K562 (cell line): ENCODE measurements around the gene CAV1. TPM values are rescaled to one million over a fixed set of nuclear protein-coding genes. Genes with fewer than 3 reads are reported as not detected.

ENCODE experiments used
- ATAC-seq: fragments of 200-7000 bp; cut with Tn5 transposase; 3 replicates; pipeline ENCODE4 v1.9.1; 2020; ENCODE audit warnings: moderate library complexity
- BruUV-seq: library from RNA; stranded (reverse); fragments of 400-500 nt; replicated peaks from 2 replicates; lab custom pipeline; 2021; lab: Mats Ljungman, UMichigan
- CTCF ChIA-PET: fragments of 300-600 bp; formaldehyde crosslinking; extraction: SDS; loops from one replicate; lab custom pipeline; 2021; ENCODE audit warnings: low intra/inter-chr PET ratio; lab: Yijun Ruan, JAX
- POLR2A ChIA-PET: fragments of 300-600, 350-650 bp; sonication (Branson Sonifier 250); formaldehyde crosslinking; extraction: SDS; loops from one replicate; lab custom pipeline; 2021; ENCODE audit warnings: antibody characterized with exemption, inconsistent platforms; lab: Yijun Ruan, JAX
- DNase-seq, 4 experiments: peaks; one replicate each; pipeline versions ENCODE4 v3.0.0 to v3.0.0-alpha.2; 2011 to 2018; ENCODE audit warnings: low spot score in 3 of 4, mixed read lengths in 3 of 4; ENCODE audit errors: extremely low read depth in 1 of 4
- FAIRE-seq: peaks from 2 replicates; lab custom pipeline; 2011; peaks lifted over from hg19 to GRCh38; lab: Jason Lieb, UNC
- H2AFZ ChIP-seq: 2 replicates; pipeline ENCODE4 v1.6.0; 2011; ENCODE audit warnings: low read depth, low read length, control low read depth, inconsistent platforms
- H3K27ac ChIP-seq: fragments of 200-600 bp; 3 replicates; pipeline ENCODE4 v1.8.0; 2011; ENCODE audit warnings: low read depth, mild to moderate bottlenecking, control low read depth, inconsistent platforms, low read length, moderate library complexity, mixed read lengths; ENCODE audit errors: extremely low read depth
- H3K27me3 ChIP-seq, 2 experiments: fragments of 300-600 bp in 1 of 2; 2 replicates in 1 of 2; 3 replicates in 1 of 2; pipeline versions ENCODE4 v1.6.0 to v1.8.0; 2011; ENCODE audit warnings: inconsistent platforms in 2 of 2, low read length in 2 of 2, mild to moderate bottlenecking in 1 of 2, mixed read lengths in 1 of 2, moderate library complexity in 1 of 2; ENCODE audit not compliant: control insufficient read depth in 2 of 2, insufficient read depth in 2 of 2
- H3K36me3 ChIP-seq: fragments of 300-600 bp; 3 replicates; pipeline ENCODE4 v1.8.0; 2011; ENCODE audit warnings: mild to moderate bottlenecking, low read length, inconsistent platforms; ENCODE audit not compliant: control insufficient read depth, insufficient read depth
- H3K4me1 ChIP-seq, 2 experiments: fragments of 200-600 bp in 1 of 2; replicated peaks in 1 of 2; 2 replicates in 1 of 2; 3 replicates in 1 of 2; pipeline versions ENCODE4 v1.5.1 to v1.8.0; 2011; ENCODE audit warnings: inconsistent platforms in 2 of 2, low read length in 2 of 2, mild to moderate bottlenecking in 1 of 2, mixed read lengths in 1 of 2, moderate library complexity in 1 of 2; ENCODE audit not compliant: control insufficient read depth in 2 of 2, insufficient read depth in 2 of 2
- H3K4me2 ChIP-seq: 2 replicates; pipeline ENCODE4 v1.6.1; 2011; ENCODE audit warnings: low read length, control low read depth, inconsistent platforms, mixed read lengths; ENCODE audit not compliant: insufficient read depth
- H3K4me3 ChIP-seq: fragments of 200-600 bp; sonication (generic), shearing (Covaris generic); 2 replicates; pipeline ENCODE4 v1.5.1; 2016; ENCODE audit warnings: control low read depth, inconsistent platforms
- H3K79me2 ChIP-seq: fragments of 200-600 bp; 3 replicates; pipeline ENCODE4 v1.8.0; 2011; ENCODE audit warnings: low read length, inconsistent platforms; ENCODE audit not compliant: control insufficient read depth, insufficient read depth
- H3K9ac ChIP-seq, 2 experiments: 2 replicates each; pipeline versions ENCODE4 v1.6.0 to v1.6.1; 2011; ENCODE audit warnings: low read depth in 2 of 2, low read length in 2 of 2, control low read depth in 1 of 2, inconsistent platforms in 1 of 2, mild to moderate bottlenecking in 1 of 2, mixed read lengths in 1 of 2; ENCODE audit not compliant: insufficient read depth in 1 of 2
- H3K9me1 ChIP-seq: one replicate; pipeline ENCODE4 v1.6.0; 2011; ENCODE audit warnings: inconsistent platforms, mild to moderate bottlenecking, low read length, moderate library complexity; ENCODE audit not compliant: control insufficient read depth, insufficient read depth
- H3K9me3 ChIP-seq: replicated peaks from 2 replicates; pipeline ENCODE4 v1.5.1; 2011; ENCODE audit warnings: low read depth, low read length, inconsistent platforms; ENCODE audit not compliant: control insufficient read depth, insufficient read depth
- H4K20me1 ChIP-seq: replicated peaks from 2 replicates; pipeline ENCODE4 v1.6.1; 2011; ENCODE audit warnings: low read length, inconsistent platforms, mixed read lengths; ENCODE audit not compliant: control insufficient read depth, insufficient read depth
- ATF3 ChIP-seq, 2 experiments: fragments of 450-650 bp in 1 of 2; sonication (generic) in 1 of 2; formaldehyde crosslinking in 1 of 2; IDR thresholded peaks in 1 of 2; conservative IDR thresholded peaks in 1 of 2; 2 replicates each; pipeline versions ENCODE4 v1.6.1 to v1.8.1; 2016 to 2023; ENCODE audit warnings: mild to moderate bottlenecking in 2 of 2, moderate library complexity in 2 of 2, inconsistent platforms in 1 of 2, missing genetic modification reagents in 1 of 2
- CXXC5 ChIP-seq: fragments of 250-450 bp; sonication (Bioruptor Pico); IDR thresholded peaks from 2 replicates; pipeline ENCODE4 v1.8.0; 2022; ENCODE audit warnings: inconsistent platforms, mild to moderate bottlenecking, moderate library complexity
- FOXP1 ChIP-seq: sonication (generic); formaldehyde crosslinking; IDR thresholded peaks from 2 replicates; pipeline ENCODE4 v1.8.0; 2022; ENCODE audit warnings: mild to moderate bottlenecking, missing genetic modification reagents
- MYNN ChIP-seq, 2 experiments: sonication (generic); formaldehyde crosslinking in 1 of 2; IDR thresholded peaks; 2 replicates each; pipeline versions ENCODE4 v1.5.0 to v1.6.1; 2016 to 2020; ENCODE audit warnings: antibody characterized with exemption in 1 of 2, missing genetic modification reagents in 1 of 2
- OTX1 ChIP-seq: fragments of 450-650 bp; formaldehyde crosslinking; IDR thresholded peaks from 2 replicates; pipeline ENCODE4 v1.4.0; 2022; ENCODE audit warnings: mild to moderate bottlenecking
- PHF8 ChIP-seq: fragments of 200-600 bp; sonication (generic); IDR thresholded peaks from 2 replicates; pipeline ENCODE4 v1.6.1; 2012; ENCODE audit warnings: mixed run types, mild to moderate bottlenecking, inconsistent platforms, low read length, moderate library complexity, borderline replicate concordance
- PURB ChIP-seq: sonication (generic); formaldehyde crosslinking; IDR thresholded peaks from 2 replicates; pipeline ENCODE4 v1.9.0; 2021; ENCODE audit warnings: low read depth, mild to moderate bottlenecking, missing genetic modification reagents
- WGBS: fragments of 100-300 bp; shearing (Covaris generic); methylation state at CpG from one replicate; pipeline ENCODE4 v1.1.6; 2016; ENCODE audit warnings: low coverage, mixed read lengths; ENCODE audit not compliant: insufficient coverage; ENCODE audit errors: missing lambda C conversion rate; 5-methylcytosine and 5-hydroxymethylcytosine counted together
- in situ Hi-C: fragments of 300-500 bp; cut with MboI; formaldehyde crosslinking; loops from 4 replicates; pipeline ENCODE4 v1.15.0; 2018; ENCODE audit warnings: inconsistent platforms, mixed read lengths
- intact Hi-C: fragments of 100-400 bp; cut with micrococcal nuclease; formaldehyde crosslinking; loops from 2 replicates; pipeline ENCODE4 v1.14.2; 2022
- polyA plus RNA-seq, 8 experiments: library from polyadenylated mRNA; depleted of rRNA in 4 of 8; stranded (reverse) in 5 of 8; unstranded in 3 of 8; fragments of >200 nt; fragmentation: Nextera tagmentation in 2 of 8; fragmentation: Illumina TruSeq in 1 of 8; extraction: Ambion mirVana in 2 of 8; extraction: Trizol in 1 of 8; gene quantifications; 2 replicates each; pipeline versions ENCODE4 v1.2.1 to v1.2.3, GENCODE V29; 2011 to 2014; ENCODE audit warnings: inconsistent platforms in 1 of 8, missing spikeins in 1 of 8
- total RNA-seq, 7 experiments: library from RNA; depleted of rRNA in 6 of 7; stranded (reverse); fragments of >200 nt in 6 of 7; fragmentation: Illumina TruSeq in 2 of 7; extraction: Trizol in 2 of 7; gene quantifications; 2 replicates each; pipeline versions ENCODE4 v1.2.1 to v1.2.3, GENCODE V29; 2011 to 2021; ENCODE audit warnings: low replicate concordance in 1 of 7
- TF ChIP-seq, protein P1 (sequence below), 2 experiments: fragments of 450-650 bp in 1 of 2; sonication (generic) in 1 of 2; formaldehyde crosslinking in 1 of 2; IDR thresholded peaks; 2 replicates each; pipeline versions ENCODE4 v1.7.1 to v1.9.0; 2016 to 2022; ENCODE audit warnings: inconsistent platforms in 1 of 2, mild to moderate bottlenecking in 1 of 2, missing genetic modification reagents in 1 of 2

The CAV1 gene
- total and polyA plus RNA-seq, 9 of the 15 experiments (the other 6 are each of a cell fraction or from before 2014, with no cell fraction given), result 0.08 to 1.5 (median 0.63) TPM

- no peaks in the 10 kb centered on the region for H3K79me2 ChIP-seq
- peak; percentile 97 for ATAC-seq
- H3K4me1 ChIP-seq, result peaks cover 21 to 24% of the 10 kb centered on the region in 2 experiments
- peak overlapping the region; percentile 98 for H3K4me2 ChIP-seq
- no peaks in the 10 kb centered on the region for H3K9me1 ChIP-seq
- peak overlapping the region; percentile 50 for H3K4me3 ChIP-seq
- no peaks in the 10 kb centered on the region for H3K36me3 ChIP-seq
- no peak overlapping the region for H3K27ac ChIP-seq
- peak; percentile 88 to 94 (median 94) for DNase-seq
- intact Hi-C loops (loop anchor here (1.0 to 2.0 kb wide), 6 partner anchors 25 to 345 kb away; no protein-coding TSS in a partner anchor), in situ Hi-C loops (no loop called here)
- H3K9ac ChIP-seq, result peak overlapping the region; percentile 45 to 89; a peak in 3 of 4 replicates
- 1% methylated on average over 76 of the region's 83 CpGs for WGBS
- no TSS peak for BruUV-seq
- peak; percentile 66 for FAIRE-seq
- peaks cover 0 to 7% of the 10 kb centered on the region in 2 experiments; a peak in 2 of 5 replicates for H3K27me3 ChIP-seq
- ChIA-PET POLR2A (interaction anchor here (0.5 to 2.1 kb wide), 11 partner anchors 14 to 315 kb away, joined by 3 to 9 read pairs (median 4); partner anchors contain the start of genes CAV2 and TES), CTCF (interaction anchor here (0.6 to 2.3 kb wide), 11 partner anchors 63 to 359 kb away, joined by 3 to 14 read pairs (median 3); no protein-coding TSS in a partner anchor)
- H4K20me1 ChIP-seq, result no peaks in the 10 kb centered on the region
- no peaks in the 10 kb centered on the region for H3K9me3 ChIP-seq
- peak overlapping the region; percentile 93 for H2AFZ ChIP-seq
- TF ChIP-seq CXXC5 (CRISPR knock-in tag) (peak; percentile 90), OTX1 (CRISPR knock-in tag) (0 out of 2 replicates have a peak, but pooled peaks have one; percentile 25), FOXP1 (CRISPR knock-in tag) (peak; percentile 60; the same call in 1 of the 2 replicates), PHF8 (peak; percentile 42; the same call in 1 of the 2 replicates), MYNN (IDR thresholded peaks at IDR 0.05) (no peak), MYNN (CRISPR knock-in tag; IDR thresholded peaks at IDR 0.05) (no peak), ATF3 (IDR thresholded peaks at IDR 0.05) (0 out of 2 replicates have a peak, but pooled peaks have one; percentile 8), ATF3 (CRISPR knock-in tag; conservative IDR thresholded peaks at IDR 0.05) (no peak), PURB (CRISPR knock-in tag) (no peak)
- TF ChIP-seq, protein P1, sequence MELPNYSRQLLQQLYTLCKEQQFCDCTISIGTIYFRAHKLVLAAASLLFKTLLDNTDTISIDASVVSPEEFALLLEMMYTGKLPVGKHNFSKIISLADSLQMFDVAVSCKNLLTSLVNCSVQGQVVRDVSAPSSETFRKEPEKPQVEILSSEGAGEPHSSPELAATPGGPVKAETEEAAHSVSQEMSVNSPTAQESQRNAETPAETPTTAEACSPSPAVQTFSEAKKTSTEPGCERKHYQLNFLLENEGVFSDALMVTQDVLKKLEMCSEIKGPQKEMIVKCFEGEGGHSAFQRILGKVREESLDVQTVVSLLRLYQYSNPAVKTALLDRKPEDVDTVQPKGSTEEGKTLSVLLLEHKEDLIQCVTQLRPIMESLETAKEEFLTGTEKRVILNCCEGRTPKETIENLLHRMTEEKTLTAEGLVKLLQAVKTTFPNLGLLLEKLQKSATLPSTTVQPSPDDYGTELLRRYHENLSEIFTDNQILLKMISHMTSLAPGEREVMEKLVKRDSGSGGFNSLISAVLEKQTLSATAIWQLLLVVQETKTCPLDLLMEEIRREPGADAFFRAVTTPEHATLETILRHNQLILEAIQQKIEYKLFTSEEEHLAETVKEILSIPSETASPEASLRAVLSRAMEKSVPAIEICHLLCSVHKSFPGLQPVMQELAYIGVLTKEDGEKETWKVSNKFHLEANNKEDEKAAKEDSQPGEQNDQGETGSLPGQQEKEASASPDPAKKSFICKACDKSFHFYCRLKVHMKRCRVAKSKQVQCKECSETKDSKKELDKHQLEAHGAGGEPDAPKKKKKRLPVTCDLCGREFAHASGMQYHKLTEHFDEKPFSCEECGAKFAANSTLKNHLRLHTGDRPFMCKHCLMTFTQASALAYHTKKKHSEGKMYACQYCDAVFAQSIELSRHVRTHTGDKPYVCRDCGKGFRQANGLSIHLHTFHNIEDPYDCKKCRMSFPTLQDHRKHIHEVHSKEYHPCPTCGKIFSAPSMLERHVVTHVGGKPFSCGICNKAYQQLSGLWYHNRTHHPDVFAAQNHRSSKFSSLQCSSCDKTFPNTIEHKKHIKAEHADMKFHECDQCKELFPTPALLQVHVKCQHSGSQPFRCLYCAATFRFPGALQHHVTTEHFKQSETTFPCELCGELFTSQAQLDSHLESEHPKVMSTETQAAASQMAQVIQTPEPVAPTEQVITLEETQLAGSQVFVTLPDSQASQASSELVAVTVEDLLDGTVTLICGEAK (IDR thresholded peaks at IDR 0.05), result no peak; the same call in 1 of the 2 replicates
- TF ChIP-seq, protein P1 (CRISPR knock-in tag; IDR thresholded peaks at IDR 0.05), result no peak
Measured at GRCh38 chr7:116525913-116526861, 1.4 kb downstream of the CAV1 start.
